Measurements from ENCODE around the gene FN3KRP. TPM values are rescaled to one million over a fixed set of nuclear protein-coding genes. Genes with fewer than 3 reads are reported as not detected.

The FN3KRP gene
- total and polyA plus RNA-seq, 2 of the 13 experiments (the other 11 are each of a cell fraction or from before 2014, with no cell fraction given): 22.4 to 28.2 TPM

GRCh38 chr17:82737967-82738877 is 21.7 kb downstream of the FN3KRP start (continued):
- no peak for TF ChIP-seq TRIM22 (IDR thresholded peaks at IDR 0.05)
- TF ChIP-seq ATM (IDR thresholded peaks at IDR 0.05; ENCODE audit: borderline replicate concordance): no peak
- TF ChIP-seq ZNF841 (CRISPR knock-in tag; IDR thresholded peaks at IDR 0.05; ENCODE audit: borderline replicate concordance): peak; percentile 98
- TF ChIP-seq KLF15 (CRISPR knock-in tag; IDR thresholded peaks at IDR 0.05; ENCODE audit: borderline replicate concordance): peak; percentile 99
- TF ChIP-seq ZNF543 (CRISPR knock-in tag; IDR thresholded peaks at IDR 0.05): peak; percentile 99
- no peak for TF ChIP-seq NCOA5 (CRISPR knock-in tag; IDR thresholded peaks at IDR 0.05)
- TF ChIP-seq FOXA1 (IDR thresholded peaks at IDR 0.05): peak; percentile 87
- TF ChIP-seq FOXA1 (CRISPR knock-in tag; IDR thresholded peaks at IDR 0.05): peak; percentile 100
- peak; percentile 96 for TF ChIP-seq ZBTB37 (CRISPR knock-in tag; IDR thresholded peaks at IDR 0.05)
- TF ChIP-seq KAT2B (IDR thresholded peaks at IDR 0.05; ENCODE audit: borderline replicate concordance, low read depth, low read length): no peak
- TF ChIP-seq NR1H2 (CRISPR knock-in tag; IDR thresholded peaks at IDR 0.05; ENCODE audit: borderline replicate concordance, low read depth): peak; percentile 91
- no peak; the same call in 1 of the 2 replicates for TF ChIP-seq MAFG (CRISPR knock-in tag; IDR thresholded peaks at IDR 0.05)
- TF ChIP-seq ZNF639 (CRISPR knock-in tag; conservative IDR thresholded peaks at IDR 0.05): peak; percentile 95
- TF ChIP-seq ATF3 (CRISPR knock-in tag; IDR thresholded peaks at IDR 0.05): peak; percentile 63
- no peak for TF ChIP-seq ATF7 (IDR thresholded peaks at IDR 0.05)
- TF ChIP-seq ATF7 (CRISPR knock-in tag; IDR thresholded peaks at IDR 0.05): peak; percentile 95
- peak; percentile 99 for TF ChIP-seq ZNF253 (CRISPR knock-in tag; IDR thresholded peaks at IDR 0.05; ENCODE audit: borderline replicate concordance)
- peak; percentile 97 for TF ChIP-seq ZNF138 (CRISPR knock-in tag; IDR thresholded peaks at IDR 0.05; ENCODE audit: low read depth)
- TF ChIP-seq GLMP (CRISPR knock-in tag; IDR thresholded peaks at IDR 0.05; ENCODE audit: borderline replicate concordance): no peak; the same call in 1 of the 2 replicates
- TF ChIP-seq ZNF205 (CRISPR knock-in tag; IDR thresholded peaks at IDR 0.05): peak; percentile 98
- no peak for TF ChIP-seq MLLT10 (CRISPR knock-in tag; IDR thresholded peaks at IDR 0.05)
- no peak for TF ChIP-seq ZNF615 (CRISPR knock-in tag; IDR thresholded peaks at IDR 0.05; ENCODE audit: borderline replicate concordance)
- TF ChIP-seq, protein P1, sequence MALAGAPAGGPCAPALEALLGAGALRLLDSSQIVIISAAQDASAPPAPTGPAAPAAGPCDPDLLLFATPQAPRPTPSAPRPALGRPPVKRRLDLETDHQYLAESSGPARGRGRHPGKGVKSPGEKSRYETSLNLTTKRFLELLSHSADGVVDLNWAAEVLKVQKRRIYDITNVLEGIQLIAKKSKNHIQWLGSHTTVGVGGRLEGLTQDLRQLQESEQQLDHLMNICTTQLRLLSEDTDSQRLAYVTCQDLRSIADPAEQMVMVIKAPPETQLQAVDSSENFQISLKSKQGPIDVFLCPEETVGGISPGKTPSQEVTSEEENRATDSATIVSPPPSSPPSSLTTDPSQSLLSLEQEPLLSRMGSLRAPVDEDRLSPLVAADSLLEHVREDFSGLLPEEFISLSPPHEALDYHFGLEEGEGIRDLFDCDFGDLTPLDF (CRISPR knock-in tag; IDR thresholded peaks at IDR 0.05): peak; percentile 71; the same call in 1 of the 2 replicates
- TF ChIP-seq CHCHD3 (CRISPR knock-in tag; IDR thresholded peaks at IDR 0.05): no peak
